VCaP (cell line): ENCODE results near the gene THAP11.
A peak's percentile ranks its signal among the peaks of the same experiment; 100 is the strongest.

Source experiments
- H3K27ac ChIP-seq: fragments of 450-650 bp; 2 replicates; pipeline ENCODE4 v1.5.1; 2017
- CTCF ChIP-seq: fragments of 450-650 bp; conservative IDR thresholded peaks from 2 replicates; pipeline ENCODE4 v1.5.1; 2017; ENCODE audit warnings: mild to moderate bottlenecking, moderate library complexity

The THAP11 gene

DNA sequence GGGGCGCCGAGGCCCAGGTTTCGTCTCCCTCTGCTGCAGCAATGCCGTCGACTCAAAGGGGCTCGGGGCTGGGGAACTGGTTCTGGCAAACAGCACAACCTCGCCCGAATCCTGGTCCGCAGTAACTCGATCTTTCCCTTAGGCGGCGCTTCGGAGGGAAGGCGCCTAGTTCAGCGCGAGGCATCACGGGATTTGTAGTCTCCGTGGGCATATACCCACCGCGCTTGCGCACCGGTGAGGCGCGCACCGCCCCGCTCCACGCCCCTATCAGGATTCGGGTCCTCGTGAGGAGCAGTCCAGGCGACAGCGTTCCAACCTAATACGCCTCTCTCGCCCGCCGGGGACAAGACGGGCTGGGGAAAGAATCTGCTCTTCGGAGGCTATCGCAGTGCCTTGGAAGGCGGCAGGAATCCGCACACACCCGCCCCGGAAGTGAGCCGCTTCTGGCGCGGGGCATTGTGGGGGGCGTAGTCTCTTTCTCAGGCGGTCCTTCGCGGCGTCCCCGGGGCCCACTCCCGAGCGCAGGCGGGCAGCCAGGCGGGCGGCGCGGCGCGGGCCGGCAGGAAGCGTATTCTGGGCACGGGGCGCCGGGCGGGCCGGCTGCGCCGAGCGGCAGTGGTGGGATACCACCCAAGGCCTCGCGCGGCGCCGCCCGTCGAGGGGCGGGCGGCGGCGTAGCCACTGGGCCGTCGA, at the start of gene THAP11:
Gene THAP11 (plus strand): TSS at position 505 of the 693 bp plus-strand sequence. CDS start 235 bp downstream, outside the sequence.
- TF ChIP-seq CTCF = peak; percentile 78
- peak within 1 kb of the TSS; percentile 85 for H3K27ac ChIP-seq

- no peak overlapping the region for H3K27ac ChIP-seq
- no peak for TF ChIP-seq CTCF
Measured at GRCh38 chr16:67796099-67796718, 45.9 kb upstream of the THAP11 start.

DNA sequence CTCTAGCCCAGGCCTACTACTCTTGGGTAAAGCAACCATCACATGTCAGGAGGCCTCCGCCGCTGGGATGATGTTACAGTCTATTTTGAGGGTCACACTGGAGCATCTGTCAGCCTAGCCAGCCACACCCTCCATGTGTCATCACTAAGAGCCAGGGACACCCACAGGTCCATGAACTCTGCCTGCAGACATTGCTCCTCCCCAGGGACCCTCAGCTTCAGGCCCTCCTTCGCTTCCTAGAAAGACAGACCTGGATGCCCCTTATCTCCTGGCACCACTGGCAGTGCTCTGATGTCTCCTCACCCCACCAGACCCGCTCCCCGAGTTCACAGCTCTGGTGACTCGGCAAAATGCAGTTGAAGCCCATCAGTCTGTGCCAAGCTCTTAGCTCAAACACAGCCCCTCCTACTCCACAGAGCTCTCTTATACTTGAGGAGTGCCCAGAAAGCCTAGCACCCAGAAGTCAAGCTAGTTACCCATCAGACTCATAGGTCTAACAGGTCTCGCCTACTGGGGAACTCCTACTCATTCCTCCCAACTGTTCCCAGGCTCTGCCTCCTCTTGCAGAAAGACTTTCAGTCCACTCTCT, 41.7 kb upstream of the THAP11 start:
- no peak overlapping the region for H3K27ac ChIP-seq
- no peak for TF ChIP-seq CTCF

GRCh38 chr16:67801241-67801640, 40.9 kb upstream of the THAP11 start:
- no peak for TF ChIP-seq CTCF
- no peak overlapping the region for H3K27ac ChIP-seq

DNA sequence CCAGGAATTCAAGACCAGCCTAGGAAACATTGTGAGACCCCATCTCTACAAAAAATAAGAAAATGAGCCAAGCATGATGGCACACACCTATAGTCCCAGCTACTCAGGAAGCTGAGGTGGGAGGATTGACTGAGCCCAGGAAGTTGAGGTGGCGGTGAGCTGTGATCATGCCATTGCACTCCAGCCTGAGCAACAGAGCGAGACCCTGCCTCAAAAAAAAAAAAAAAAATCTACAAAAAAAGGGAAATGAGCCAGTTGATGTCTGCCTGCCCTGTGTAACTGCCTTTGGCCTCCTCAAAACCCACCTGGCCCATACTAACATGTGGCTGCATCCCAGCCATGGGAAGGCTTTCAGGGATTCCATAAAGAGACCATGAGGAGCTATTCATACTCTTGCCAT, 40.2 kb upstream of the THAP11 start:
- TF ChIP-seq CTCF = no peak
- no peak overlapping the region for H3K27ac ChIP-seq

DNA sequence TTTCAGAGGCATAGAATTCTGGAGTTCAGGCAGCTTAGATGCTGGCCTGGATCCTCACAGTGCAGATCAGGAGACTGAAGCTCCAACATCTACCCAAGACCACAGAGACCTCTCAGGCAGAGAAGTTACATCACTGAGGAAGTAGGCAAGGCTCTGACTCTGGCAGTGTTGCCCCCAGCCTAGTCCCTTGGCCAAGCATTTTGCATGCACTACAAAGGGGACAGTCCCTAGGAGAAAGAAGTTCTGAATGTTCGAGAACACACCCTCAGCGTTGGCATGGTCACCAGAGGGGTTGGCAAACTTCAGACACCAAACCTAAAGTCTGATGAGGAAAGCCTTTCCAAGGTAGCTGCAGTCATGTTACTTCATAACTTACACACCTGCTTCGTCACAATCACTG, 38.2 kb upstream of the THAP11 start:
- peak overlapping the region; percentile 76; the same call in 1 of the 2 replicates for H3K27ac ChIP-seq
- no peak for TF ChIP-seq CTCF

DNA sequence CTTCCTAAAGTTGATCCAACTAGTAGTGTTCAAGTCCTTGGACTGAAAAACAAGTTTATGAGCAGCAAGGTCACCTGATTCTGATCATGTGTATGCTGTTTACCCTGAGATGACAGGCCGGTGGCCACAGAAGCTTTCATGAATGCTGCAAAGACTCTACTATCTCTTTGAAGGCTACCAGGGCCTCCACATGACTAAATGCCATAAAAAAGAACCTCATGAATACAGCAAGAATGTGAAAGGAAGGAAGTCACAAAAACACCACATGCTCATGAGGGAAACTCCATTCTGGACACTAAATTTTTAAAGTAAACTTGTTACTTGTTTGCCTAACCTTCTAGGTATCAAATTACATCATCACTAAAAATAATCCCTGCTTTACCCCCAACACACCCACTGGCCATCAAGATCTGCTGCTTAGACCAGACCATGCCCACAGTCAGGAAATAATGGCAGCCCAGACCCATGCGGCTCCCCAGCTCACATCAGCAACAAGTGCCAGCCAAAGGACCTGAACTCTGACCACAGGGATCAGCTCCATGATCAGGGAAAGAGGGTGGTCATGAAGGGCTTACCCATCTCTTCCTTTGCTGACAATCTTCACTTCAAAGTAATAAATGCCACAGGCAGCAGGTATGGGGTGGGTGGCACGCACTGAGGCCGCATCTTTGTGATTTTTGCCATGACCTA, 37.1 kb upstream of the THAP11 start:
- no peak for TF ChIP-seq CTCF
- H3K27ac ChIP-seq = peak overlapping the region; percentile 76
